PC-9 (cell line): ENCODE results near the gene FAM193B. TPM values are rescaled to one million over a fixed set of nuclear protein-coding genes. Genes with fewer than 3 reads are reported as not detected.

Experiments used
- BruUV-seq: library from RNA; stranded (reverse); fragments of 400-500 nt; replicated peaks from 2 replicates; lab custom pipeline; 2021; lab: Mats Ljungman, UMichigan
- CTCF ChIA-PET: fragments of 300-600 bp; sonication (Branson Sonifier 250); formaldehyde crosslinking; loops from one replicate; lab custom pipeline; 2022; ENCODE audit warnings: antibody characterized with exemption; lab: Charles Lee
- POLR2A ChIA-PET: fragments of 300-600 bp; sonication (Branson Sonifier 250); formaldehyde crosslinking; loops from one replicate; lab custom pipeline; 2022; ENCODE audit warnings: antibody characterized with exemption; ENCODE audit not compliant: unreplicated experiment; lab: Charles Lee
- DNase-seq, 2 experiments: peaks; one replicate each; pipeline versions ENCODE4 v3.0.0 to v3.0.0-alpha.2; 2015 to 2022; ENCODE audit warnings: mixed read lengths in 1 of 2
- H2AFZ ChIP-seq: fragments of 200-600 bp; sonication (generic); 2 replicates; pipeline ENCODE4 v1.8.1; 2017; ENCODE audit warnings: antibody characterized with exemption
- H3F3A ChIP-seq: fragments of 200-600 bp; sonication (generic); 2 replicates; pipeline ENCODE4 v1.8.1; 2017; ENCODE audit warnings: antibody characterized with exemption, mild to moderate bottlenecking, low read depth; ENCODE audit not compliant: insufficient read depth
- H3K27ac ChIP-seq: fragments of 200-600 bp; sonication (generic); 2 replicates; pipeline ENCODE4 v1.6.1; 2016; ENCODE audit warnings: mixed run types
- H3K27me3 ChIP-seq: fragments of 200-600 bp; sonication (generic); 2 replicates; pipeline ENCODE4 v1.6.1; 2016; ENCODE audit warnings: low read depth, mixed run types; ENCODE audit not compliant: insufficient read depth
- H3K36me3 ChIP-seq: fragments of 200-600 bp; sonication (generic); 2 replicates; pipeline ENCODE4 v1.6.1; 2016; ENCODE audit warnings: low read depth, mixed run types
- H3K4me1 ChIP-seq: fragments of 200-600 bp; sonication (generic); replicated peaks from 2 replicates; pipeline ENCODE4 v1.6.1; 2016; ENCODE audit warnings: mixed run types; ENCODE audit not compliant: insufficient read depth
- H3K4me2 ChIP-seq: fragments of 200-600 bp; sonication (generic); 2 replicates; pipeline ENCODE4 v1.6.1; 2017; ENCODE audit warnings: mixed run types
- H3K4me3 ChIP-seq: fragments of 200-600 bp; sonication (generic); 2 replicates; pipeline ENCODE4 v1.6.1; 2016; ENCODE audit warnings: mixed run types
- H3K79me2 ChIP-seq: fragments of 200-600 bp; sonication (generic); 2 replicates; pipeline ENCODE4 v1.6.1; 2017; ENCODE audit warnings: low read depth, mixed run types
- H3K9me2 ChIP-seq: fragments of 200-600 bp; sonication (generic); 2 replicates; pipeline ENCODE4 v1.8.1; 2017; ENCODE audit warnings: mild to moderate bottlenecking; ENCODE audit not compliant: insufficient read depth
- H3K9me3 ChIP-seq: fragments of 200-600 bp; sonication (generic); 2 replicates; pipeline ENCODE4 v1.8.1; 2016; ENCODE audit warnings: low read depth; ENCODE audit not compliant: insufficient read depth
- H4K20me1 ChIP-seq: fragments of 200-600 bp; sonication (generic); 2 replicates; pipeline ENCODE4 v1.8.1; 2017; ENCODE audit not compliant: insufficient read depth
- CTCF ChIP-seq: fragments of 200-600 bp; sonication (generic); conservative IDR thresholded peaks from 2 replicates; pipeline ENCODE4 v1.6.1; 2017; ENCODE audit warnings: mixed run types, antibody characterized with exemption, mild to moderate bottlenecking, moderate library complexity
- EZH2 ChIP-seq: fragments of 200-600 bp; sonication (generic); IDR thresholded peaks from 2 replicates; pipeline ENCODE4 v1.8.0; 2017; ENCODE audit warnings: antibody characterized with exemption, low read depth
- intact Hi-C: fragments of 100-400 bp; cut with micrococcal nuclease; formaldehyde crosslinking; loops from one replicate; pipeline ENCODE4 v1.10.0; 2022; ENCODE audit not compliant: unreplicated experiment
- total RNA-seq: library from RNA; stranded (reverse); gene quantifications from 2 replicates; pipeline ENCODE4 v1.2.3, GENCODE V29; 2021

Gene FAM193B
- total RNA-seq, 1 experiment from 2014 or later, result 70.4 TPM

- H3K27ac ChIP-seq, result peak overlapping the region; percentile 69
- no peaks in the 10 kb centered on the region for H3K36me3 ChIP-seq
- no peak for DNase-seq
- BruUV-seq, result no TSS peak
- intact Hi-C loops, result no loop called here
- CTCF ChIA-PET, result interaction anchor here (1.1 to 1.6 kb wide), 3 partner anchors 29 to 532 kb away, joined by 3 to 4 read pairs (median 4); partner anchors contain the start of gene DDX41
- peaks cover 58% of the 10 kb centered on the region for H3K79me2 ChIP-seq
- no peak overlapping the region for H3K4me3 ChIP-seq
- no peaks in the 10 kb centered on the region for H3K9me3 ChIP-seq
- H4K20me1 ChIP-seq, result peaks cover 62% of the 10 kb centered on the region
- POLR2A ChIA-PET, result interaction anchor here (0.6 kb wide), 1 partner anchor 141 kb away, joined by 3 read pairs; no protein-coding TSS in a partner anchor
- H3K4me1 ChIP-seq, result peaks cover 31% of the 10 kb centered on the region
- no peaks in the 10 kb centered on the region for H3K27me3 ChIP-seq
- H3K4me2 ChIP-seq, result peak overlapping the region; percentile 31
- TF ChIP-seq EZH2 (no peak), CTCF (no peak)
- H3F3A ChIP-seq, result peaks cover 27% of the 10 kb centered on the region
- H2AFZ ChIP-seq, result no peak overlapping the region
- no peaks in the 10 kb centered on the region for H3K9me2 ChIP-seq
Measured at GRCh38 chr5:177545487-177546257, 8.7 kb downstream of the FAM193B start.

- Histone ChIP-seq H3K27me3 (no peaks in the 10 kb centered on the region), H4K20me1 (peaks cover 56% of the 10 kb centered on the region), H3F3A (peaks cover 27% of the 10 kb centered on the region), H3K4me3 (no peak overlapping the region), H3K36me3 (no peaks in the 10 kb centered on the region), H3K4me1 (peaks cover 28% of the 10 kb centered on the region), H3K79me2 (peaks cover 45% of the 10 kb centered on the region), H3K27ac (no peak overlapping the region), H3K9me3 (no peaks in the 10 kb centered on the region), H2AFZ (no peak overlapping the region), H3K4me2 (no peak overlapping the region), H3K9me2 (no peaks in the 10 kb centered on the region)
- BruUV-seq, result no TSS peak
- POLR2A ChIA-PET, result no interaction called here
- intact Hi-C loops, result no loop called here
- no peak for DNase-seq
- CTCF ChIA-PET, result no interaction called here
- TF ChIP-seq EZH2, result no peak
- TF ChIP-seq CTCF, result no peak
Measured at GRCh38 chr5:177542816-177543465, 11.4 kb downstream of the FAM193B start.

GRCh38 chr5:177540438-177540837, 13.9 kb downstream of the FAM193B start:
- Histone ChIP-seq H4K20me1 (peaks cover 42% of the 10 kb centered on the region), H3K36me3 (peaks cover 6% of the 10 kb centered on the region; the same call in 1 of the 2 replicates), H3K9me3 (no peaks in the 10 kb centered on the region), H3F3A (peaks cover 5% of the 10 kb centered on the region), H3K4me3 (no peak overlapping the region), H3K4me2 (no peak overlapping the region), H2AFZ (no peak overlapping the region), H3K79me2 (peaks cover 38% of the 10 kb centered on the region), H3K9me2 (no peaks in the 10 kb centered on the region), H3K4me1 (peaks cover 8% of the 10 kb centered on the region; the same call in 1 of the 2 replicates), H3K27ac (no peak overlapping the region), H3K27me3 (no peaks in the 10 kb centered on the region)
- BruUV-seq, result no TSS peak
- DNase-seq, result no peak
- intact Hi-C loops, result no loop called here
- ChIA-PET POLR2A (no interaction called here), CTCF (no interaction called here)
- TF ChIP-seq CTCF (no peak), EZH2 (no peak)
